GM23338 (cell line): ENCODE data around the gene BICRAL. TPM values are rescaled to one million over a fixed set of nuclear protein-coding genes. Genes with fewer than 3 reads are reported as not detected.

Experiments used
- ATAC-seq: fragments of 200-7000 bp; cut with Tn5 transposase; 3 replicates; pipeline ENCODE4 v1.9.1; 2020
- DNase-seq: peaks from one replicate; pipeline ENCODE4 v3.0.0-alpha.2; 2015; ENCODE audit warnings: low spot score
- H2AFZ ChIP-seq: fragments of 200-600 bp; sonication (generic); 2 replicates; pipeline ENCODE4 v1.8.0; 2016; ENCODE audit warnings: antibody characterized with exemption, mild to moderate bottlenecking, moderate library complexity
- H3F3A ChIP-seq: fragments of 200-600 bp; sonication (generic); replicated peaks from 2 replicates; pipeline ENCODE4 v1.8.0; 2017; ENCODE audit warnings: antibody characterized with exemption, mixed run types, low read depth
- H3K27ac ChIP-seq: fragments of 200-600 bp; sonication (generic); 2 replicates; pipeline ENCODE4 v1.6.1; 2016; ENCODE audit warnings: low read depth
- H3K27me3 ChIP-seq: fragments of 200-600 bp; sonication (generic); 2 replicates; pipeline ENCODE4 v1.8.0; 2016; ENCODE audit warnings: mild to moderate bottlenecking, mixed run types, moderate library complexity; ENCODE audit not compliant: insufficient read depth
- H3K36me3 ChIP-seq: fragments of 200-600 bp; sonication (generic); 2 replicates; pipeline ENCODE4 v1.8.0; 2016; ENCODE audit warnings: mild to moderate bottlenecking; ENCODE audit not compliant: insufficient read depth
- H3K4me1 ChIP-seq: fragments of 200-600 bp; sonication (generic); 2 replicates; pipeline ENCODE4 v1.8.0; 2016; ENCODE audit warnings: mild to moderate bottlenecking, moderate library complexity; ENCODE audit not compliant: insufficient read depth
- H3K4me2 ChIP-seq: fragments of 200-600 bp; sonication (generic); 2 replicates; pipeline ENCODE4 v1.7.1; 2017; ENCODE audit warnings: mixed run types
- H3K4me3 ChIP-seq: fragments of 200-600 bp; sonication (generic); 2 replicates; pipeline ENCODE4 v1.6.1; 2016; ENCODE audit warnings: mixed run types
- H3K79me2 ChIP-seq: fragments of 200-600 bp; sonication (generic); replicated peaks from 2 replicates; pipeline ENCODE4 v1.8.0; 2017; ENCODE audit warnings: mild to moderate bottlenecking; ENCODE audit not compliant: insufficient read depth
- H3K9me2 ChIP-seq: fragments of 200-600 bp; sonication (generic); 2 replicates; pipeline ENCODE4 v1.8.0; 2017; ENCODE audit not compliant: insufficient read depth
- H4K20me1 ChIP-seq: fragments of 200-600 bp; sonication (generic); replicated peaks from 2 replicates; pipeline ENCODE4 v1.8.0; 2017; ENCODE audit warnings: mild to moderate bottlenecking; ENCODE audit not compliant: insufficient read depth
- H3K27ac Mint-ChIP-seq: 2 replicates; pipeline ENCODE4 v1.8.0; 2020; ENCODE audit warnings: inconsistent platforms, mild to moderate bottlenecking, moderate library complexity, mixed read lengths
- H3K27me3 Mint-ChIP-seq: 3 replicates; pipeline ENCODE4 v1.8.0; 2022; ENCODE audit warnings: low read depth, mild to moderate bottlenecking, moderate library complexity, mixed read lengths, inconsistent platforms; ENCODE audit not compliant: insufficient read depth, poor library complexity
- H3K36me3 Mint-ChIP-seq: 3 replicates; pipeline ENCODE4 v1.8.0; 2021; ENCODE audit warnings: low read depth, mild to moderate bottlenecking, inconsistent platforms, moderate library complexity, mixed read lengths
- H3K4me1 Mint-ChIP-seq: 3 replicates; pipeline ENCODE4 v1.8.0; 2020; ENCODE audit warnings: mild to moderate bottlenecking, inconsistent platforms, mixed read lengths
- H3K4me3 Mint-ChIP-seq: 3 replicates; pipeline ENCODE4 v1.8.0; 2021; ENCODE audit warnings: moderate library complexity, mild to moderate bottlenecking, inconsistent platforms, mixed read lengths
- H3K9me3 Mint-ChIP-seq: 3 replicates; pipeline ENCODE4 v1.8.0; 2020; ENCODE audit warnings: moderate library complexity, mild to moderate bottlenecking, inconsistent platforms, mixed read lengths
- POLR2AphosphoS5 ChIP-seq: IDR thresholded peaks from 2 replicates; pipeline ENCODE4 v1.6.1; 2016; ENCODE audit warnings: antibody characterized with exemption, low read depth
- ZNF331 ChIP-seq: fragments of 250-450 bp; sonication (Bioruptor Pico); IDR thresholded peaks from 2 replicates; pipeline ENCODE4 v1.5.0; 2020; ENCODE audit warnings: low read depth, mild to moderate bottlenecking, moderate library complexity
- polyA plus RNA-seq: library from polyadenylated mRNA; unstranded; fragments of >200 nt; fragmentation: Nextera tagmentation; extraction: Ambion mirVana; gene quantifications from 2 replicates; pipeline ENCODE4 v1.2.1, GENCODE V29; 2016
- total RNA-seq: library from RNA; depleted of rRNA; stranded (reverse); fragments of >200 nt; shearing (Covaris generic); gene quantifications from 2 replicates; pipeline ENCODE4 v1.2.3, GENCODE V29; 2014
- TF ChIP-seq, protein P1 (sequence below), 2 experiments: fragments of 200-600 bp in 1 of 2; sonication (generic) in 1 of 2; conservative IDR thresholded peaks; 2 replicates each; pipeline versions ENCODE4 v1.5.1 to v1.6.1; 2016 to 2017; ENCODE audit warnings: antibody characterized with exemption in 2 of 2, low read depth in 2 of 2, mild to moderate bottlenecking in 2 of 2, moderate library complexity in 1 of 2
- TF ChIP-seq, protein P2 (sequence below): IDR thresholded peaks from 2 replicates; pipeline ENCODE4 v1.6.1; 2016; ENCODE audit warnings: antibody characterized with exemption
- TF ChIP-seq, protein P3 (sequence below): IDR thresholded peaks from one replicate; pipeline ENCODE4 v1.6.1; 2018; ENCODE audit warnings: antibody characterized with exemption; ENCODE audit not compliant: unreplicated experiment

BICRAL gene
- total and polyA plus RNA-seq, 2 experiments from 2014 or later: 3.4 to 11.7 TPM

DNA sequence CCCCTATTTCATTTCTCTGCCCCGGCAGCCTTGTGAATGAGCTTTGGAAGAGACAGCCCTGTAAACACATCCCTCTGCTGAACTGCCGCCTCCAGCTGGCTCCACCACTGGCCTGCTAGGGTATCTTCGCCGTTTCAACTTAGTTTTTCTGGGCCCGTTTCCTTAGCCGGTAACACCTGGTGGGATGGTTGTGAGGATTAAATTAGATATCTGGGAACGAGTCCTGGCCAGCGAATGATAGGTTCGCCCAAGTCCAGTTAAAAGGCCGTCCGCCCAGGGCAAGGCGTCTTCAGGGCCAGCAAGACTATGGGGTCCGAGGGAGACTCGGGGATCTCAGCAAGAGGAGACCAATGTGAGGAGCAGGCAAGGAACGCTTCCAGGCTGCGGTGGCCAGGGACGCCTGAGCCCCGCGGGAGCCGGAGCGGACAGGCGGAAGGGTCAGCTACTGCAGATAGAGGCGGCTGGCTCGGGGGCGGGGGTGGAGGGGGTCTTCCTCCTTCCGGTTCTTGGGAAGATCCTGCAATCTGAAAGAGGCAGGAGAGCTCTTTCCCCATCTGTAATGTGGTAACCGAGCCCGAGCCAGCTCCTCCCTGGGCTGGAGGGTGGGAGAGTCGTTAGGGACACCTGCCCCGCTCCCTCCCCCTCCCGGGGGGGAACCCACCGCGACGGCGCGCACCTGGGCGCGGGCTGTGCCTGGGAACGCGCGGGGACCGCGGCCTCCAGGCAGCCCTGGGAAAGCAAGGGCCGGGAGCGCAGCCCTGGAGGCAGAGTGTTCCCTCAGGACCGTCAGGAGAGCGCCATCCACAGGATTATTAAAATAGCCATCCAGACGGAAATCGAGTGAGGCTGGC, 129.5 kb downstream of the BICRAL start:
- Histone ChIP-seq H4K20me1 (no peaks in the 10 kb centered on the region), H3K79me2 (no peaks in the 10 kb centered on the region), H3F3A (peaks cover 3% of the 10 kb centered on the region; the same call in 1 of the 2 replicates), H3K27me3 (no peaks in the 10 kb centered on the region), H3K4me1 (no peaks in the 10 kb centered on the region; the same call in 1 of the 2 replicates), H3K9me2 (no peaks in the 10 kb centered on the region), H2AFZ (peak overlapping the region; percentile 91), H3K4me3 (peak overlapping the region; percentile 71), H3K36me3 (no peaks in the 10 kb centered on the region), H3K27ac (peak overlapping the region; percentile 93), H3K4me2 (peak overlapping the region; percentile 86)
- DNase-seq (peak; percentile 94), ATAC-seq (peak; percentile 90)
- no peaks in the 10 kb centered on the region for H3K9me3 Mint-ChIP-seq
- TF ChIP-seq POLR2AphosphoS5: peak; percentile 71
- TF ChIP-seq ZNF331: no peak
- TF ChIP-seq, protein P1, sequence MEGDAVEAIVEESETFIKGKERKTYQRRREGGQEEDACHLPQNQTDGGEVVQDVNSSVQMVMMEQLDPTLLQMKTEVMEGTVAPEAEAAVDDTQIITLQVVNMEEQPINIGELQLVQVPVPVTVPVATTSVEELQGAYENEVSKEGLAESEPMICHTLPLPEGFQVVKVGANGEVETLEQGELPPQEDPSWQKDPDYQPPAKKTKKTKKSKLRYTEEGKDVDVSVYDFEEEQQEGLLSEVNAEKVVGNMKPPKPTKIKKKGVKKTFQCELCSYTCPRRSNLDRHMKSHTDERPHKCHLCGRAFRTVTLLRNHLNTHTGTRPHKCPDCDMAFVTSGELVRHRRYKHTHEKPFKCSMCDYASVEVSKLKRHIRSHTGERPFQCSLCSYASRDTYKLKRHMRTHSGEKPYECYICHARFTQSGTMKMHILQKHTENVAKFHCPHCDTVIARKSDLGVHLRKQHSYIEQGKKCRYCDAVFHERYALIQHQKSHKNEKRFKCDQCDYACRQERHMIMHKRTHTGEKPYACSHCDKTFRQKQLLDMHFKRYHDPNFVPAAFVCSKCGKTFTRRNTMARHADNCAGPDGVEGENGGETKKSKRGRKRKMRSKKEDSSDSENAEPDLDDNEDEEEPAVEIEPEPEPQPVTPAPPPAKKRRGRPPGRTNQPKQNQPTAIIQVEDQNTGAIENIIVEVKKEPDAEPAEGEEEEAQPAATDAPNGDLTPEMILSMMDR (conservative IDR thresholded peaks at IDR 0.05; ENCODE audit: low read depth in 2 of 2): peak; percentile 46 to 60
- TF ChIP-seq, protein P2, sequence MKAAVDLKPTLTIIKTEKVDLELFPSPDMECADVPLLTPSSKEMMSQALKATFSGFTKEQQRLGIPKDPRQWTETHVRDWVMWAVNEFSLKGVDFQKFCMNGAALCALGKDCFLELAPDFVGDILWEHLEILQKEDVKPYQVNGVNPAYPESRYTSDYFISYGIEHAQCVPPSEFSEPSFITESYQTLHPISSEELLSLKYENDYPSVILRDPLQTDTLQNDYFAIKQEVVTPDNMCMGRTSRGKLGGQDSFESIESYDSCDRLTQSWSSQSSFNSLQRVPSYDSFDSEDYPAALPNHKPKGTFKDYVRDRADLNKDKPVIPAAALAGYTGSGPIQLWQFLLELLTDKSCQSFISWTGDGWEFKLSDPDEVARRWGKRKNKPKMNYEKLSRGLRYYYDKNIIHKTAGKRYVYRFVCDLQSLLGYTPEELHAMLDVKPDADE: 0 out of 2 replicates have a peak, but pooled peaks have one; percentile 9
- H3K27ac Mint-ChIP-seq: peak overlapping the region; percentile 96
- peak overlapping the region; percentile 86 for H3K4me3 Mint-ChIP-seq
- H3K36me3 Mint-ChIP-seq: no peaks in the 10 kb centered on the region
- H3K27me3 Mint-ChIP-seq: peaks cover 8% of the 10 kb centered on the region
- H3K4me1 Mint-ChIP-seq: no peaks in the 10 kb centered on the region

DNA sequence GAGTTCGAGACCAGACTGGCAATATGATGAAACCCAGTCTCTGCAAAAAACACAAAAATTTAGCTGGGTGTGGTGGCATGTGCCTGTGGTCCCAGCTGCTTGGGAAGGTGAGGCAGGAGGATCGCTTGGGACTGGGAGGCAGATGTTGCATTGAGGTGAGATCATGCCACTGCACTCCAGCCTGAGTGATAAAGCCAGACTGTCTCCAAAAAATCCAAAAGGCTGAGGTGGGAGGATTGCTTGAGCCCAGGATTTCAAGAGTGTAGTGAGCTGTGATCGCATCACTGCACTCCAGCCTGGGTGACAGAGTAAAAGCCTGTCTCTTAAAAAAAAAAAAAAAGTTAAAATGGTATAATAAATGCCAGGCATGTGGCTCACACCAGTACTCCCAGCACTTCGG, 132.7 kb downstream of the BICRAL start:
- Histone ChIP-seq H3K27ac (no peak overlapping the region), H3K4me3 (no peak overlapping the region), H3K9me2 (no peaks in the 10 kb centered on the region), H3K27me3 (no peaks in the 10 kb centered on the region), H3K36me3 (no peaks in the 10 kb centered on the region), H3K4me1 (no peaks in the 10 kb centered on the region; the same call in 1 of the 2 replicates), H3K4me2 (no peak overlapping the region), H4K20me1 (no peaks in the 10 kb centered on the region), H3F3A (peaks cover 3% of the 10 kb centered on the region; the same call in 1 of the 2 replicates), H3K79me2 (no peaks in the 10 kb centered on the region), H2AFZ (peak overlapping the region; percentile 59; the same call in 1 of the 2 replicates)
- DNase-seq: no peak
- no peaks in the 10 kb centered on the region for H3K4me1 Mint-ChIP-seq
- H3K4me3 Mint-ChIP-seq: no peak overlapping the region
- no peak for ATAC-seq
- peaks cover 8% of the 10 kb centered on the region for H3K27me3 Mint-ChIP-seq
- H3K36me3 Mint-ChIP-seq: no peaks in the 10 kb centered on the region
- TF ChIP-seq, protein P3, sequence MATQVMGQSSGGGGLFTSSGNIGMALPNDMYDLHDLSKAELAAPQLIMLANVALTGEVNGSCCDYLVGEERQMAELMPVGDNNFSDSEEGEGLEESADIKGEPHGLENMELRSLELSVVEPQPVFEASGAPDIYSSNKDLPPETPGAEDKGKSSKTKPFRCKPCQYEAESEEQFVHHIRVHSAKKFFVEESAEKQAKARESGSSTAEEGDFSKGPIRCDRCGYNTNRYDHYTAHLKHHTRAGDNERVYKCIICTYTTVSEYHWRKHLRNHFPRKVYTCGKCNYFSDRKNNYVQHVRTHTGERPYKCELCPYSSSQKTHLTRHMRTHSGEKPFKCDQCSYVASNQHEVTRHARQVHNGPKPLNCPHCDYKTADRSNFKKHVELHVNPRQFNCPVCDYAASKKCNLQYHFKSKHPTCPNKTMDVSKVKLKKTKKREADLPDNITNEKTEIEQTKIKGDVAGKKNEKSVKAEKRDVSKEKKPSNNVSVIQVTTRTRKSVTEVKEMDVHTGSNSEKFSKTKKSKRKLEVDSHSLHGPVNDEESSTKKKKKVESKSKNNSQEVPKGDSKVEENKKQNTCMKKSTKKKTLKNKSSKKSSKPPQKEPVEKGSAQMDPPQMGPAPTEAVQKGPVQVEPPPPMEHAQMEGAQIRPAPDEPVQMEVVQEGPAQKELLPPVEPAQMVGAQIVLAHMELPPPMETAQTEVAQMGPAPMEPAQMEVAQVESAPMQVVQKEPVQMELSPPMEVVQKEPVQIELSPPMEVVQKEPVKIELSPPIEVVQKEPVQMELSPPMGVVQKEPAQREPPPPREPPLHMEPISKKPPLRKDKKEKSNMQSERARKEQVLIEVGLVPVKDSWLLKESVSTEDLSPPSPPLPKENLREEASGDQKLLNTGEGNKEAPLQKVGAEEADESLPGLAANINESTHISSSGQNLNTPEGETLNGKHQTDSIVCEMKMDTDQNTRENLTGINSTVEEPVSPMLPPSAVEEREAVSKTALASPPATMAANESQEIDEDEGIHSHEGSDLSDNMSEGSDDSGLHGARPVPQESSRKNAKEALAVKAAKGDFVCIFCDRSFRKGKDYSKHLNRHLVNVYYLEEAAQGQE: no peak
- no peak for TF ChIP-seq ZNF331
- H3K9me3 Mint-ChIP-seq: no peaks in the 10 kb centered on the region
- peak overlapping the region; percentile 70; the same call in 1 of the 2 replicates for H3K27ac Mint-ChIP-seq
